NCI-H1048 (cell line): ENCODE data around the gene USHBP1.

Source experiments
- DNase-seq: peaks from one replicate; lab custom pipeline; 2025; lab: John Stamatoyannopoulos, UW

USHBP1 gene

DNA sequence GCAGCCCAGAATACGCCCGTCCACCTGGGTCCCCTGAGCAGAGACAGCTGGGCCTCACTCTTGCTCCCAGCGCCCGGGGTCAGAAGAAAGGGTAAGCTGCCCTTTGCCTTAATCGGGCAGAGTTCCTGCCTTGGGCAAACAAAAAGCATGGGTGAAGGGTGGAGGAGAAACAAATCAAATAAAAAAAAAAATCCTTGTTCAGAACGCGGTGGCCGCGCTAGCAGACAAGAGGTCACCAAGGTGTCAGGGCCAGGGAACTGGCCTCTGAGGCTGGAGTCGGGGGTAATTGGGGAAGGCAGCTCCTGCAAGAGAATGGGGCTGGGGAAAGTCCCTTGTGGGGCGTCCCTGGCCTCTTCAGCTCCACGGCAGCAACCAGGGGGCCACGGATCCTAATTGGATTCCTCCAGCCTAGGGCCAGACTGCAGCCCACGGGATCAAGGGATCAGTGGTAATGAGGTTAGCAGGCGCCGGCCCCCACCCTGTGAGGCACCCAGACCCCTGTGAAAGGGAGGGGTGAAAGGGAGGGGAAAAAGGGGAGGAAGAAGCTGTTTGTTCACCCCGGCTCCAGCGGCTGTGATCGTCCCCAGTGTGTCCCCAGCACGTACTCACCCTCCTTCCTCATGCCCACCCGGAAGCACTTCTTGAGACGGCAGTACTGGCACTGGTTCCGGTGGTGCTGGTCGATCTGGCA lies 24.3 kb downstream of the USHBP1 start:
- no peak for DNase-seq

DNA sequence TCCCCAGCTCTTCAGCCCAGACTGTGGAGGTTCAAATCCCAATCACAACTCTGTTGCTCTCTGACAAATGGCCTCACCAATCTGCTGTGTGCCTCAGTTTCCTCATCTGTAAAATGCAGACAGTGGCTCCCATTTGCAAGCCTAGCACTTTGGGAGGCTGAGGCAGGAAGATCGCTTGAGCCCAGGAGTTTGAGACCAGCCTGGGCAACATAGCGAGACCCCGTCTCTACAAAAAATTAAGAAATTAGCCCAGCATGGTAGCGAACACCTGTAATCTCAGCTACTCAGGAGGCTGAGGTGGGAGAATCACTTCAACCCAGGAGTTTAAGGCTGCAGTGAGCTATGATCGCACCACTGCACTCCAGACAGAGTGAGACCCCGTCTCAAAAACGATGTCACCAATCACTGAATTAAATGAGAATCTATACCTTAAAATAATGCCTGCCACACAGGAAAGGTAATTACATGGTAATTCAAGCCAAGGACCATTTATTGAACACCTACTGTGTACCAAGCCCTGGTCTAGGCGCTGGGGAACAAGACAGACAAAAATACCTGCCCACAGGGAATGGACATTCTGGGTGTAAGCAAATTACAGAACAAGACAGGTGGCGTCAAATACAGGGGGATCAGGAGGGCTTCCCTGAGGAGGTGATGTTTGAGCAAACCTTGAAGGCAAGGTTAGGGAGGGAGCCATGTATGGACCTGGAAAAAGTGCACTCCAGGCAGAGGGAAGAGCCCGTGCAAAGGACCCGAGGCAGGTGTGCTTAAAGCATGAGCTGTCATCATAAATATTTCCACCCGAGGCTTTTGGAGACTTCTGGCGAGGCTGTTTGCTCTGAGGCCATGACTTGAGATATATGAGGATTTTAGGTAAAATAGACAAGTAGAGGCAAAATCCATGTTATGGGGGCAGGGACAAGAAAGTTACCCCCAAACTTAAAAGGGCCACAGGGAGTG lies 26.5 kb downstream of the USHBP1 start:
- DNase-seq: no peak

DNA sequence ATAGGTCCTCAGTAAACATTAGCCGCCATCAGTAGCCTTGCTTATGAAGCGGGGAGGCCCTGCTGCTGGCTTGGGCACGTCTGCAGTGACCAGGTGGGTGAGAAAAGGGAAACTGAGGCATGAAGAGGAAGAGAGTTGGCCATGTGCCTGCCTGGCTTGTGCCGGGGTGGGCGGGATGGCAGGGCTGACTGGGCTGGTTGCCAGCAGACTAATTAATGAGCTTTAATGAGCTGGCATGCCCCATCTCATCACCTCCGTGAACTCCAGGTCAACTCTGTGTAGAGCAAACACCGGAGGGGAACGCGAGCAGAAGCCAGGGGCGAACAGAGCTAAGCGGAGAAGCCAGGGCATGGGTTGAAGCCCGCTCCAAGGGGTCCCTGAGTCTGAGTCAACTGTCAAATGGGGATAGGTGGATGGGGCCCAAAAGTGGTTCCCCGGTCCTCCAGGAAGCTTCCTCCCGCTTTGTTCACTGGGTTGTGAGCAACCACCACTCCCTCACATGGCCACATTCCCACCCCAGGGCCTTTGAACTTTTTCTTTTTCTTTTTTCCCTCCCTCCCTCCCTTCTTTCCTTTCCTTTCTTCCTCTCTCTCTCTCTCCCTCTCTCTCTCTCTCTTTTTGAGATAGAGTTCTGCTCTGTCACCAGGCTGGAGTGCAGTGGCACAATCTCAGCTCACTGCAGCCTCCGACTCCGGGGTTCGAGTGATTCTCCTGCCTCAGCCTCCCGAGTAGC lies 27.6 kb downstream of the USHBP1 start:
- DNase-seq: no peak

DNA sequence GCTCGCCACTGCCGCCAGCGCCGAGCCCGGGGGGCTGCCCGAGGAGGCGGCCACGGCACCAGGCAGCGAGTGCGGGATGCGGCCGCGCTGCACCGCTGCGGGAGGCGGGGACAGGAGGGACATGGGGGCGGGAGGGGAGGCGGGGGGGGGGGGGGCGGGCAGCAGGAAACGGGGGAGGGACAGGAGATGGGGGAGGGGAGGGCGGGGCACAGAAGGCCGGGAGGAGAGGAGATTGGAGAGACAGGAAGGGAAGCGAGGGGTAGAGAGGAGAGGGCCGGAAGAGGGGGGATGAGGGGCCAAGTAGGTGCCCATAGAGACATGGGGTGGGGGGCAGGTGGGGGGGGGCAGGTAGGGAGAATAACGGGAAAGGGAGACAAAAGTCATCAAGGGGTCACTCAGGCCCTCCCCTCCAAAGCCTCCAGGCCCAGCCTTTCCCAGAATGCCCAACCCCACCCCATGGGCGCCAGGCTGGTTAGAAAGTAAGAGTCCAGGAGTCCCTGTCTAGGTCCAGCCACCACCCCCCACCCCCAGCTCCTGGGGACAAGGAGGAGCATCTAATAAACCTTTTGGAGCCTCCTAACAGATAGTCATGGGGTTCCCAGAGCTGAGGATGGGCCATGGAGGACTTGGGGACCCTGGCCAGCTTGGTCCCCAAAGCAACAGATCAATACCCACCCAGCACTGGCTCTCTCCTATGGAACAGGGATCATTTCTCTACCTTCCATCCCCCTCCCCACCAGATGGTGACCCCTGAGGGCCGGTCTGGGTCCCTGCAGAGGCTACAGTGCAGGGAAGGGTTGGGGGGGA lies 28.4 kb downstream of the USHBP1 start:
- no peak for DNase-seq

GRCh38 chr19:17235300-17235970 lies 29.1 kb downstream of the USHBP1 start:
- no peak for DNase-seq

DNA sequence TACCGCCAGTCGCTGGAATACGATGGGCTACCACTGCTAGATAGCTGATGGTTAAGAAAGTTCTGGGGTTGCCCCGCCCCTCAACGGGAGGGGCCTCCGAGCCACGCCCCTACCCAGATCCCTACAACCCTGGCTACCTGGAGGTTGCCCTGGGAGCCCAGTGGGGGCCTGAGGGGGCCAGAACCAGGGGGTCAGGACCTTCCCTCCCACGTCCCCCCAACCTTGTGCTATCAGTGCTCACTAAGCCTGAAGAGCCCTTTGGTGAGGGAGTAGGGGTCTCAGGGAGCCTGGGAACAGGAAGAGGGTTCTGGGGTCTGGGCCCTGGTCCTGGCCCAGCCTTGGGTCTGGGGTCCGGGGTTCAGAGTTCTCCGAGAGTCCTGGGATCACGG lies 29.6 kb downstream of the USHBP1 start:
- no peak for DNase-seq

GRCh38 chr19:17232258-17232657 lies 32.3 kb downstream of the USHBP1 start:
- DNase-seq: no peak

GRCh38 chr19:17229890-17230289 lies 34.7 kb downstream of the USHBP1 start:
- DNase-seq: no peak

- DNase-seq: no peak
Observed at GRCh38 chr19:17227798-17228367, 36.7 kb downstream of the USHBP1 start.

DNA sequence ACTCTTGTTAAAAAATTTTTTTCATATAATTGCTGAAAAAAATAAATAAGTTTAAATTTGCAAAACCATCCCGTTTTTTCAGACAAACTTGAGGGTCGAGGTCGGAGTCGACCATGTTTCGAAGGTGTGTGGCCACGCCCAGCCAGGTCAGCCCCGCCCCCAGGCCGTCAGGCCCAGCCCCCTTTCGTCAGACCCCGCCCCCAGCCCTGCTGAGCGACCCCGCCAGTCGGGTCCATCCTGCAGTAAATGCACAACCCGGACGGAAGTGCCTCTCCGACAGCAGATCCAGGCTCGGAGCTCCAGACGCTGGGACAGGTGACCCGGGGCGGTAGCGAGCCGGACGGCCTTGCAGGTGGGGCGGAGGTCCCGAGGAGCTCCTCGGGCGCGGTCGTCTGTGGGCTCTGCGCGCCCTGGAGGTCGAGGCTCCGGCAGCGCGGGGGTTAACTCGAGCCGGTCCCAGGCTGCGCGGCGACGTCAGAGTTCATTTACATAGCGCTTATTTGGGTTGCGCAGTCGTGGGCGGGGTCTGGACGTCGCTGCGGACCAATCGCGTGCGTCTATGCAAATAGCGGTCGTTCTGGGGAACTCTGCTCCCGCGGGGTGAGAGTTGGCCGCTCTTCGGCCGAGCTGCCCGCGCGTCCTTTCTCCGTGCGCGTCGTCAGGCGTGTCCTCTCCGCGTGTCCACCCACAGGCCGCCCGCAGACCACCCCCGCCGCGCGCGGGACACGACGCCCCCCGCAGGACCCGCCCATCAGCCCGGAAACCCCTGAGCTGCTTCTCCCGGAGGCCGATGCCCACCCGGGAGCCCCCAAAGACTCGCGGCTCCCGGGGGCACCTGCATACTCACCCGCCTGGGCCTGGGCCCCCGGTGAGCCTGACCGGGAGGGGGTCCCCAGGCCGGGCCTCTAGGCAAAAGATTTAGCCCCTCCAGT lies 38.3 kb downstream of the USHBP1 start, which contains the start of gene OCEL1:
TSS of gene OCEL1 (plus strand) at position 225 of the 932 bp plus-strand sequence. CDS start at position 247, 22 bp downstream.
- peak; percentile 93 for DNase-seq

DNA sequence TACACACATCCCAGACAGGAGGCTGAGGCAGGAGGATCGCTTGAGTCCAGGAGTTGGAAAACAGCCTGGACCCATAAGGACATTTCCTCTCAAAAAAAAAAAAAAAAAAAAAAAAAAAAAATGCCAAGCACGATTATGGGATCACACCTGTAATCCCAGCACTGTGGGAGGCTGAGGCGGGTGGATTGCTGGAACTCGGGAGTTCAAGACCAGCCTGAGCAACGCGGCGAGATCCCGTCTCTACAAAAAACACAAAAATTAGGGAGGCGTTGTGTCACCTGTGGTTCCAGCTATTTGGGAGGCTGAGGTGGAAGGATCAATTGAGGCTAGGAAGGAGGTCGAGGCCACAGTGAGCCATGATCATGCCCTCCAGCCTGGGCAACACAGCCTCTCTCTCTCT lies 39.5 kb downstream of the USHBP1 start:
- no peak for DNase-seq

- DNase-seq: no peak
Observed at GRCh38 chr19:17220207-17220758, 44.3 kb downstream of the USHBP1 start.

DNA sequence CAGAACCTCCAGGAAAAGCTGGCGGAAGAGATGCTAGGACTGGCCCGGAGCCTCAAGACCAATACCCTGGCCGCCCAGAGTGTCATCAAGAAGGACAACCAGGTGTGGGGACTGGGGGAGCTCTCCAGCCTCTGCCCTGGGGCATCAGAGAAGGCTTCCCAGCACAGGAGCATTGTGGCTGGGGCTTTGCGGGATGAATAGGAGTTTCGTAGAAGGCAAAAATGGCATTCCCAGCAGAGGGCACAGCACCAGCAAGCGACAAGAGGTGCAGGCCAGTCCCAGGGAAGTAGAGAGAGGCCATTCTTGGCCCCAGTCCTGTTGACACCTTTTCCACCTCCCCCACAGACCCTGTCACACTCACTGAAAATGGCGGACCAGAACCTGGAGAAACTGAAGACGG lies 45.3 kb downstream of the USHBP1 start:
- no peak for DNase-seq

- DNase-seq: no peak
Observed at GRCh38 chr19:17216058-17216670, 48.4 kb downstream of the USHBP1 start.

DNA sequence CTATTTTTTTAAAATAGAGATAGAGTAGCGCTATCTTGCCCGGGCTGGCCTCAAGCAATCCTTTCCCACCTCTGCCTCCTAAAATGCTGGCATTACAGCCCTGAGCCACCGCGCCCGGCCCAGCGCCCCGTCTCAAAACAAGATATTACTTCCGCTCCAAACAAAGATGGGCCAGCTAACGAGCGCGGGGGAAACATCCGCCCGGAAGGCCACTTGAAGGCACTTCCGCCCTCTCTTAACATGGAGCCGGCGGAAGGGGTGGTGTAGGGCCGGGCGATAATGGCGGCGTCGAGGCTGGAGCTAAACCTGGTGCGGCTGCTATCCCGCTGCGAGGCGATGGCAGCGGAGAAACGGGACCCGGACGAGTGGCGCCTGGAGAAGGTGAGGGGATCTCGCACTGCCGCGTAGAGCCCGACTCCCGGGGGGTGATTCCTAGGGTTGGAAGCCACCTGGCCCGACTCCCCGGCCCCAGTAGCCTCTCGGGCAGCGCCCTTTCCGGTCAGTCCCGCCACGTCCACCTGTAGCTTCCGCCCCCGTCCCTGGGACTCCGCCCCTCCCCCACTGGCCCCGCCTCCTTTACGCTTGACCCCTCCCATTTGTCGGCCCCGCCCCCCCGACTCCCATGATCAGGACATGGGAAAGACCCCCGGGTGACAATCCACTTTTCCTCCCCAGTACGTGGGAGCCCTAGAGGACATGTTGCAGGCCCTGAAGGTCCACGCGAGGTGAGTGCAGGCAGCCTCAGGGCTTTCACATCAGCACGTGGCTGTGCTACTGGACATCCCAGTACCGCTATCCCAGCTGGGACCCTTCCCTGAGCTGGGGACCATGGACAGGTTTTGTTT lies 49.2 kb downstream of the USHBP1 start, which contains the start of gene USE1:
TSS of gene USE1 (plus strand) at position 231 of the 845 bp plus-strand sequence. CDS start at position 280, 49 bp downstream.
- DNase-seq: peak; percentile 80

DNA sequence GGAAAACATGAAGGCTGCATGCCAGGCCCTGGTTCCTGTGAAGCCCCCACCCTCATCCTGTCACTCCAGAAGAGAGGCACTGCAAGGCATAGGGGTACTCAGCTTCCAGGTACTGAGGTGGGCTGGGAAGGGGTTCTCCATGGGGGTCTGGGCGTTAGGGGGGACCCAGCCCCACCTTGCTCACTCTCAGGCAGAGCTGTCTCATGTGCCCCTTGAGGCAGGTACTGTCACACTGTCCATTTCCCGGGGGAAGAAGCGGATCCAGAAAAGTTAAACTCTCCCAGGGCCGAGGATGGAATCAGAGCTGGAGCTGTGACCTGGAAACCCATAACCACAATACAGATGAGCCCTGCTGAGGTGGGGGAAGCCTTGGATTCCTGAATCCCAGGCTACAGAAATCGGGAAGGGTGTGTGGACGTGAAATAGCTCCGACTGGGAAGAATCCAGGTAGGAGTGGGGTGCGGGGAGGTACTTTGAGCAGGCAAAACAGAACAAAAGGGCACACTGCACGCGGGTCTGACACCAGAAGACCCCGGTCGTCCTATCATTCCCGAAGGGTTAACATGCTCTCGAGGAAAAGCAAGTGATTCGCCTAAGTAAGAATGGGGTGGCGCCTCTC lies 49.9 kb downstream of the USHBP1 start:
- no peak for DNase-seq

GRCh38 chr19:17213334-17213733 lies 51.2 kb downstream of the USHBP1 start:
- DNase-seq: no peak
